Measurements from ENCODE around the gene SLC39A12.
"Not testable (repeated sequence)": the region's sequence is repeated elsewhere in the genome, so short reads cannot be mapped to it uniquely, and the experiment has no call there.

SLC39A12 gene

GRCh38 chr10:17951868-17952371, at the start of gene SLC39A12:
SLC39A12 (plus strand) TSS chr10:17951918; CDS start chr10:17953277, 1,359 bp downstream.
- DNase-seq (ENCODE audit: low read depth): no peak

GRCh38 chr10:17904564-17904963, 47.2 kb upstream of the SLC39A12 start:
- no peak for DNase-seq (ENCODE audit: low read depth)

- no peak for DNase-seq (ENCODE audit: low read depth)
These were observed 46.2 kb upstream of the SLC39A12 start for GRCh38 chr10:17905491-17905890.

GRCh38 chr10:17906002-17906401, 45.7 kb upstream of the SLC39A12 start:
- no peak for DNase-seq (ENCODE audit: low read depth)

GRCh38 chr10:17907641-17908040, 44.1 kb upstream of the SLC39A12 start:
- DNase-seq (ENCODE audit: low read depth): no peak

GRCh38 chr10:17910125-17910789, 41.5 kb upstream of the SLC39A12 start:
- DNase-seq (ENCODE audit: low read depth): no peak

GRCh38 chr10:17912754-17913153, 39.0 kb upstream of the SLC39A12 start:
- no peak for DNase-seq (ENCODE audit: low read depth)

GRCh38 chr10:17913604-17914003, 38.1 kb upstream of the SLC39A12 start:
- no peak for DNase-seq (ENCODE audit: low read depth)

- no peak for DNase-seq (ENCODE audit: low read depth)
These were observed 37.3 kb upstream of the SLC39A12 start for GRCh38 chr10:17914169-17915045.

GRCh38 chr10:17915181-17915580, 36.5 kb upstream of the SLC39A12 start:
- DNase-seq (ENCODE audit: low read depth): no peak

- no peak for DNase-seq (ENCODE audit: low read depth)
These were observed 33.4 kb upstream of the SLC39A12 start for GRCh38 chr10:17918187-17918903.

- DNase-seq (ENCODE audit: low read depth): no peak
These were observed 30.3 kb upstream of the SLC39A12 start for GRCh38 chr10:17921378-17921777.

GRCh38 chr10:17923728-17924127, 28.0 kb upstream of the SLC39A12 start:
- DNase-seq (ENCODE audit: low read depth): no peak

- no peak for DNase-seq (ENCODE audit: low read depth)
These were observed 8.5 kb upstream of the SLC39A12 start for GRCh38 chr10:17943033-17943745.

- not testable (repeated sequence) for DNase-seq (ENCODE audit: low read depth)
These were observed 1.4 kb upstream of the SLC39A12 start for GRCh38 chr10:17950269-17950668.

GRCh38 chr10:17950726-17951125, 992 bp upstream of the SLC39A12 start:
- DNase-seq (ENCODE audit: low read depth): no peak

- not testable (repeated sequence) for DNase-seq (ENCODE audit: low read depth)
These were observed 2.7 kb downstream of the SLC39A12 start for GRCh38 chr10:17954372-17954771.

- DNase-seq (ENCODE audit: low read depth): no peak
These were observed 3.1 kb downstream of the SLC39A12 start for GRCh38 chr10:17954861-17955260.

GRCh38 chr10:17958049-17958448, 6.3 kb downstream of the SLC39A12 start:
- DNase-seq (ENCODE audit: low read depth): no peak

- DNase-seq (ENCODE audit: low read depth): no peak
These were observed 8.2 kb downstream of the SLC39A12 start for GRCh38 chr10:17959870-17960269.

- DNase-seq (ENCODE audit: low read depth): no peak
These were observed 10.1 kb downstream of the SLC39A12 start for GRCh38 chr10:17961551-17962422.

All from stimulated activated CD4-positive, alpha-beta T cell treated with anti-CD3 and anti-CD28 coated beads, Interleukin-2, amount 100 ng/mL, for 4 hours (primary cell).